Skeletal muscle satellite cell (primary cell): Measurements from ENCODE around the gene SOX18. TPM values are rescaled to one million over a fixed set of nuclear protein-coding genes. Genes with fewer than 3 reads are reported as not detected.
"Not testable (repeated sequence)": the region's sequence is repeated elsewhere in the genome, so short reads cannot be mapped to it uniquely, and the experiment has no call there.

Experiments used
- H3K27me3 ChIP-seq: 2 replicates; pipeline ENCODE4 v1.7.0; 2013; ENCODE audit warnings: low read length; ENCODE audit not compliant: control insufficient read depth, insufficient read depth
- H3K36me3 ChIP-seq: 2 replicates; pipeline ENCODE4 v1.7.0; 2013; ENCODE audit warnings: mild to moderate bottlenecking, control low read depth, low read length; ENCODE audit not compliant: insufficient read depth
- H3K4me1 ChIP-seq: 2 replicates; pipeline ENCODE4 v1.7.0; 2013; ENCODE audit warnings: low read length; ENCODE audit not compliant: control insufficient read depth, insufficient read depth
- H3K4me2 ChIP-seq: 2 replicates; pipeline ENCODE4 v1.7.0; 2013; ENCODE audit warnings: mild to moderate bottlenecking, low read length
- H3K4me3 ChIP-seq: 2 replicates; pipeline ENCODE4 v1.7.0; 2013; ENCODE audit warnings: low read length
- H3K9ac ChIP-seq: 2 replicates; pipeline ENCODE4 v1.7.0; 2013; ENCODE audit warnings: mild to moderate bottlenecking, low read depth, low read length, moderate library complexity
- H3K9me3 ChIP-seq: replicated peaks from 2 replicates; pipeline ENCODE4 v1.7.0; 2013; ENCODE audit warnings: mild to moderate bottlenecking, control low read depth, low read length
- total RNA-seq: library from RNA; depleted of rRNA; stranded (reverse); fragments of >200 nt; gene quantifications from 2 replicates; pipeline ENCODE4 v1.2.3, GENCODE V29; 2012; rRNA removed

Gene SOX18
- total RNA-seq = not detected in 2 replicates

GRCh38 chr20:64049060-64049877 lies at the start of gene SOX18:
Gene SOX18 (minus strand): TSS chr20:64049639. CDS start chr20:64049516, 123 bp downstream.
- Histone ChIP-seq H3K4me2 (no peak within 1 kb of the TSS), H3K36me3 (no peaks in the 10 kb centered on the region), H3K27me3 (peaks cover 56% of the 10 kb centered on the region), H3K4me1 (peaks cover 5% of the 10 kb centered on the region), H3K9me3 (no peaks in the 10 kb centered on the region), H3K4me3 (no peak within 1 kb of the TSS), H3K9ac (no peak within 1 kb of the TSS)

DNA sequence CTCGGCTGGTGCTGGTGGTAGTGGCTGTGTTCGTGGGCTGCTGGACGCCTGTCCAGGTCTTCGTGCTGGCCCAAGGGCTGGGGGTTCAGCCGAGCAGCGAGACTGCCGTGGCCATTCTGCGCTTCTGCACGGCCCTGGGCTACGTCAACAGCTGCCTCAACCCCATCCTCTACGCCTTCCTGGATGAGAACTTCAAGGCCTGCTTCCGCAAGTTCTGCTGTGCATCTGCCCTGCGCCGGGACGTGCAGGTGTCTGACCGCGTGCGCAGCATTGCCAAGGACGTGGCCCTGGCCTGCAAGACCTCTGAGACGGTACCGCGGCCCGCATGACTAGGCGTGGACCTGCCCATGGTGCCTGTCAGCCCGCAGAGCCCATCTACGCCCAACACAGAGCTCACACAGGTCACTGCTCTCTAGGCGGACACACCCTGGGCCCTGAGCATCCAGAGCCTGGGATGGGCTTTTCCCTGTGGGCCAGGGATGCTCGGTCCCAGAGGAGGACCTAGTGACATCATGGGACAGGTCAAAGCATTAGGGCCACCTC lies 49.1 kb upstream of the SOX18 start:
- Histone ChIP-seq H3K9ac (no peak overlapping the region), H3K27me3 (peaks cover 40% of the 10 kb centered on the region), H3K4me3 (no peak overlapping the region)

DNA sequence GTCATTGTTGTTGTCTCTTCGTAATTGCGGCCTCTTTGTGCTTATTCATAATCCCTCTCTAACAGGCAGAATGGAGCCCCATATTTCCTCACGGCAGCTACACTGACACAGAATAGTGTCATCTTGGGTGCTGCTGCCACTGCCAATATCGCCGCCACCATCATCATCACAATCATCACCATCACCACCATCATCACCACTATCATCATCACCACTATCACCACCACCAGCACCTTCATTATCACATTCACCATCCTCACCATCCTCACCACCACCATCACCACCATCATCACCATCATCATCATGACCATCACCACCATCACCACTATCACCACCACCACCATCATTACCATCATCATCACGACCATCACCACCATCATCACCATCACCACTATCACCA lies 47.1 kb upstream of the SOX18 start:
- H3K9me3 ChIP-seq = no peaks in the 10 kb centered on the region
- no peak overlapping the region for H3K4me3 ChIP-seq
- H3K36me3 ChIP-seq = no peaks in the 10 kb centered on the region
- no peak overlapping the region for H3K4me2 ChIP-seq
- no peak overlapping the region for H3K9ac ChIP-seq
- peaks cover 36% of the 10 kb centered on the region for H3K27me3 ChIP-seq
- no peaks in the 10 kb centered on the region for H3K4me1 ChIP-seq

More for the DNA sequence above, 49.1 kb upstream of the SOX18 start:
- no peaks in the 10 kb centered on the region for H3K9me3 ChIP-seq
- no peak overlapping the region for H3K4me2 ChIP-seq
- H3K36me3 ChIP-seq = no peaks in the 10 kb centered on the region
- H3K4me1 ChIP-seq = no peaks in the 10 kb centered on the region

DNA sequence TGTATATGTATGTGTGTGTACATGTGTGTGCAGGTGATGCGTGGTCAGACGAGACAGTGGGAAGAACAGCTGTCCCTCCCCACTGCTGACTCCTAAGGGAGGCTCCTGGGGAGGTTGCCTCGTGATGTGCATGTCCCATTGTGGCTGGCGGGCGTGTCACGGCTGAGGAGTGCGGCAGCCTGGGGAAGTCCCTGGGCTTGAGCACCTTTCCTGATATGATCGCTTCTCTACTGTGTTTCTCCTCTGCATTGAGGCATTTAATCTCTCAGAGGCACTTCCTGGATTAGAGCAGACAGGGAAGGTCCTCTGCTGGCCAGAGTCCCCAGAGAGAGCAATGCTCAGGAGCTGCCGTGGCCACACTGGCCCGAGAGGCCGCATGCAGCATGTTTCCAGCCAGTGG lies 46.5 kb upstream of the SOX18 start:
- Histone ChIP-seq H3K27me3 (peaks cover 30% of the 10 kb centered on the region), H3K36me3 (no peaks in the 10 kb centered on the region), H3K9ac (no peak overlapping the region), H3K9me3 (no peaks in the 10 kb centered on the region), H3K4me2 (no peak overlapping the region), H3K4me3 (no peak overlapping the region), H3K4me1 (no peaks in the 10 kb centered on the region)

DNA sequence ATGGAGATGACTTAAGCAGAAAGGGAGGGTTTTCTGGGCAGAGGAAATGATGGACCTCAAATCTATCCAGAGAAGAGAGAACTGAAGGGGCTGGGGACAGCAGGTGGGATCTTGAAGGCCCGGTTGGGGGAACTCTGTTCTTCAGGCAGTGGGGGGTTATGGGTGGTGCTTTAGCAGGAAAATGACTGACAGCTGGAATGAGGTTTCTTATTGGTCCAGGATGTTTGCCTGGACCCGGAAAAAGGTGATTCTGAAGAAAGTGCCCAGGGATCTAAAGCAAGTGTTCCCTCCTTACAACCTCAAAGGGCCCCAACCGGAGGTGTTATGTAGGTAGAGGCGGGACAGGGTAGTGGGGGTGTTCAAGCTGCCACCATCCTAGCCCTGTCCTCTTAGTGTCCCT lies 46.0 kb upstream of the SOX18 start:
- no peak overlapping the region for H3K9ac ChIP-seq

GRCh38 chr20:64093013-64093503 lies 43.6 kb upstream of the SOX18 start:
- Histone ChIP-seq H3K36me3 (no peaks in the 10 kb centered on the region), H3K4me2 (no peak overlapping the region), H3K4me3 (no peak overlapping the region), H3K9ac (no peak overlapping the region), H3K27me3 (peaks cover 34% of the 10 kb centered on the region), H3K9me3 (no peaks in the 10 kb centered on the region), H3K4me1 (no peaks in the 10 kb centered on the region)

More for the DNA sequence above, 46.0 kb upstream of the SOX18 start:
- Histone ChIP-seq H3K36me3 (no peaks in the 10 kb centered on the region), H3K27me3 (peaks cover 26% of the 10 kb centered on the region), H3K4me1 (no peaks in the 10 kb centered on the region), H3K4me3 (no peak overlapping the region), H3K9me3 (no peaks in the 10 kb centered on the region), H3K4me2 (no peak overlapping the region)

DNA sequence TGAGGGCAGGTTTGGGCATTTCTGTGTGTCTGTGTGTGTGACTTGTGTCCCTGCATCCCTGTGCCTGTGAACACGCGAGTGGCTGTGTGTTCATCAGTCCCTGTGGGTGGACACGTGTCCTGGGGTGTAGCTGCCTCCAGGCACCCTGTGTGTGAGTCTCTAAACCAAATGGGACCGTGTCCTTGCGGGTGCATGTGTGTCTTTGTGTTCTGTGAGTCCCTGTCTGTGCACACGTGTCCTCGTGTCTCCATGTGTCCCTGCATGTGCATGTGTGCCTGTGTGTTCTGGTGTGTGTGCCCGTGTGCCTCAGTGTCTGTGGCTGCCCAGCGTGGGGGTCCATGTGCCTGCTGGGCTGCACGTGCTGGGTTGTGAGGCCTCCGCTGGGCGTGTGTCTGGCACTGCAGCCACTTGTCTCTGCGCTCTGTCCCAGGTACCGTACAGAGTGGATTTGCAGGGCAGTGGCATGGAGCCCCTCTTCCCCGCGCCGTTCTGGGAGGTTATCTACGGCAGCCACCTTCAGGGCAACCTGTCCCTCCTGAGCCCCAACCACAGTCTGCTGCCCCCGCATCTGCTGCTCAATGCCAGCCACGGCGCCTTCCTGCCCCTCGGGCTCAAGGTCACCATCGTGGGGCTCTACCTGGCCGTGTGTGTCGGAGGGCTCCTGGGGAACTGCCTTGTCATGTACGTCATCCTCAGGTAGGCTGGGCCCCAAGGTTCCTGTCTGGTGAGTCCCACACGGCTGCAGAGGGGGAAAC lies 43.0 kb upstream of the SOX18 start:
- no peak overlapping the region for H3K9ac ChIP-seq
- H3K9me3 ChIP-seq = no peaks in the 10 kb centered on the region
- H3K4me3 ChIP-seq = no peak overlapping the region
- no peaks in the 10 kb centered on the region for H3K4me1 ChIP-seq
- no peaks in the 10 kb centered on the region for H3K36me3 ChIP-seq
- H3K4me2 ChIP-seq = no peak overlapping the region
- peaks cover 34% of the 10 kb centered on the region for H3K27me3 ChIP-seq

GRCh38 chr20:64091770-64092169 lies 42.3 kb upstream of the SOX18 start:
- Histone ChIP-seq H3K4me3 (no peak overlapping the region), H3K4me2 (no peak overlapping the region), H3K27me3 (peaks cover 35% of the 10 kb centered on the region), H3K36me3 (no peaks in the 10 kb centered on the region), H3K4me1 (no peaks in the 10 kb centered on the region), H3K9ac (no peak overlapping the region), H3K9me3 (no peaks in the 10 kb centered on the region)

DNA sequence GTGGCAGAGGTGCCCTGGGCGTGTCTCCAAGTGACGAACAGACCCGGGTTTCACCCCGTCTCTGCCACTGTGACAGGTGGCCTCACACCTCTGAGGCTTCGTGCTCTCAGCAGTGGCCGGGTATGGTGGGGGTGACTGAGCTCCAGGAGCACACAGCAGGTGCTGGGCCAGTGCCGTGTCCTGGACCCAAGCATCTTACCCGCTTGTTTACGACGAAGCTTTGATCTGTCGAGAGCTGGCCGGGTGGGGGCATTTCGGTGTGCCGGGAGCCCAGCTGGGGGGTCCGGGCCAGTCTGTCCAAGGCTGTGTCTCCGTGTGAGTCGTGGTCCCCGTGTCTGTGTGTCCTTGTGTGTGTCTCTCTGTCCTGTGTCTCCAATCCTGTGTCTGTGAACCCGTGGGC lies 41.9 kb upstream of the SOX18 start:
- no peak overlapping the region for H3K9ac ChIP-seq

GRCh38 chr20:64090165-64090564 lies 40.7 kb upstream of the SOX18 start:
- H3K36me3 ChIP-seq = no peaks in the 10 kb centered on the region
- H3K9me3 ChIP-seq = no peaks in the 10 kb centered on the region
- H3K9ac ChIP-seq = no peak overlapping the region
- no peaks in the 10 kb centered on the region for H3K4me1 ChIP-seq
- H3K4me2 ChIP-seq = no peak overlapping the region
- H3K4me3 ChIP-seq = no peak overlapping the region
- peaks cover 50% of the 10 kb centered on the region for H3K27me3 ChIP-seq

More for the DNA sequence above, 41.9 kb upstream of the SOX18 start:
- Histone ChIP-seq H3K4me3 (no peak overlapping the region), H3K9me3 (no peaks in the 10 kb centered on the region), H3K4me2 (no peak overlapping the region), H3K4me1 (no peaks in the 10 kb centered on the region), H3K36me3 (no peaks in the 10 kb centered on the region), H3K27me3 (peaks cover 38% of the 10 kb centered on the region)

GRCh38 chr20:64088586-64088985 lies 39.1 kb upstream of the SOX18 start:
- not testable (repeated sequence) for H3K9me3 ChIP-seq, H3K4me2 ChIP-seq, H3K36me3 ChIP-seq, H3K4me3 ChIP-seq, H3K9ac ChIP-seq, H3K4me1 ChIP-seq
- H3K27me3 ChIP-seq = peaks cover 65% of the 10 kb centered on the region
